ENCODE data around the gene ADGRV1. TPM values are rescaled to one million over a fixed set of nuclear protein-coding genes. Genes with fewer than 3 reads are reported as not detected.

ADGRV1 gene
- total and polyA plus RNA-seq, 9 of the 15 experiments (the other 6 are each of a cell fraction or from before 2014, with no cell fraction given), result 21.7 to 156 (median 58.2) TPM

GRCh38 chr5:91137647-91138046 lies 579.0 kb downstream of the ADGRV1 start:
- intact Hi-C loops (cut with micrococcal nuclease), result no loop called here
- Histone ChIP-seq H3K27me3 (ENCODE audit: control insufficient read depth in 2 of 2, insufficient read depth in 2 of 2, low read length in 2 of 2) (no peaks in the 10 kb centered on the region), H3K4me1 (replicated peaks in 1 of 2; ENCODE audit: control insufficient read depth in 2 of 2, insufficient read depth in 2 of 2, low read length in 2 of 2) (no peaks in the 10 kb centered on the region), H3K9ac (ENCODE audit: insufficient read depth in 1 of 2, low read depth in 2 of 2, low read length in 2 of 2) (no peak overlapping the region), H3K27ac (ENCODE audit: extremely low read depth, low read depth, low read length) (no peak overlapping the region), H3K4me2 (ENCODE audit: insufficient read depth, low read length) (no peak overlapping the region), H3K9me1 (ENCODE audit: control insufficient read depth, insufficient read depth, low read length) (no peaks in the 10 kb centered on the region), H3K79me2 (ENCODE audit: control insufficient read depth, insufficient read depth, low read length) (no peaks in the 10 kb centered on the region), H3K9me3 (replicated peaks; ENCODE audit: control insufficient read depth, insufficient read depth, low read depth, low read length) (no peaks in the 10 kb centered on the region), H2AFZ (ENCODE audit: low read depth, low read length) (no peak overlapping the region), H4K20me1 (replicated peaks; ENCODE audit: control insufficient read depth, insufficient read depth, low read length) (no peaks in the 10 kb centered on the region), H3K4me3 (no peak overlapping the region), H3K36me3 (ENCODE audit: control insufficient read depth, insufficient read depth, low read length) (peaks cover 3% of the 10 kb centered on the region; the same call in 1 of the 3 replicates)
- BruUV-seq (replicated peaks), result no TSS peak
- no peak for ATAC-seq
- 51% methylated on average over 3 of the region's 3 CpGs for WGBS (ENCODE audit: insufficient coverage, low coverage, missing lambda C conversion rate)
- TF ChIP-seq RB1 (IDR thresholded peaks at IDR 0.05; ENCODE audit: low read depth) (no peak), ZBTB17 (CRISPR knock-in tag; IDR thresholded peaks at IDR 0.05) (no peak), HBP1 (CRISPR knock-in tag; IDR thresholded peaks at IDR 0.05) (no peak), AFF1 (IDR thresholded peaks at IDR 0.05; ENCODE audit: low read depth in 1 of 2, partially characterized antibody in 2 of 2) (no peak), MBD1 (CRISPR knock-in tag; IDR thresholded peaks at IDR 0.05) (no peak), HOMEZ (CRISPR knock-in tag; IDR thresholded peaks at IDR 0.05) (no peak), SIN3B (IDR thresholded peaks at IDR 0.05; ENCODE audit: low read depth) (no peak), MYNN (IDR thresholded peaks at IDR 0.05) (no peak), MYNN (CRISPR knock-in tag; IDR thresholded peaks at IDR 0.05) (no peak), RBM15 (IDR thresholded peaks at IDR 0.05; ENCODE audit: insufficient read depth, low read length) (no peak), NFRKB (IDR thresholded peaks at IDR 0.05; ENCODE audit: low read depth) (no peak)
- POLR2A ChIA-PET, result no interaction called here
- CTCF ChIA-PET (ENCODE audit: low intra/inter-chr PET ratio), result no interaction called here
- no peak for DNase-seq (ENCODE audit: extremely low read depth in 1 of 4, low spot score in 3 of 4)
- in situ Hi-C loops (cut with MboI), result no loop called here
- FAIRE-seq, result no peak

Data from K562 (cell line).